ENCODE data around the gene GPRIN1.

DNA sequence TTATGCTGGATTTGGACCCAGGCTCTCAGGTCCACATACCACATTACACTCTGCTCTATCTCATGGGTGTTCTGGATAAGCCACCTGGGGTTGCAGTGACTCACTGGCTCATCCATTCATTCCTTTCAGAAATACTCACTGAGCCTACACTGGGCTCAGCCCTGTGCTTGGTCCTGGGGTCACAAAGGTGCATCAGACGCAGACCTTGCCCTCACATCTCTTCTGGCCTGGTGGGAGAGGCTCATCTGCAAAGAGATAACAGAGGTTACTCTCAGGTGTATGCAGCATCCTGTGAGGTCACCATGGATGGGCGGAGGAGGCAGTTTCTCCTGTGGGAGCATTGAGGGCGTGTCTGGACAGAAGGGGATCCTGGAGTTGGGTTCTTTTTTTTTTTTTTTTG is 48.7 kb downstream of the GPRIN1 start:
- TF ChIP-seq, protein P1, sequence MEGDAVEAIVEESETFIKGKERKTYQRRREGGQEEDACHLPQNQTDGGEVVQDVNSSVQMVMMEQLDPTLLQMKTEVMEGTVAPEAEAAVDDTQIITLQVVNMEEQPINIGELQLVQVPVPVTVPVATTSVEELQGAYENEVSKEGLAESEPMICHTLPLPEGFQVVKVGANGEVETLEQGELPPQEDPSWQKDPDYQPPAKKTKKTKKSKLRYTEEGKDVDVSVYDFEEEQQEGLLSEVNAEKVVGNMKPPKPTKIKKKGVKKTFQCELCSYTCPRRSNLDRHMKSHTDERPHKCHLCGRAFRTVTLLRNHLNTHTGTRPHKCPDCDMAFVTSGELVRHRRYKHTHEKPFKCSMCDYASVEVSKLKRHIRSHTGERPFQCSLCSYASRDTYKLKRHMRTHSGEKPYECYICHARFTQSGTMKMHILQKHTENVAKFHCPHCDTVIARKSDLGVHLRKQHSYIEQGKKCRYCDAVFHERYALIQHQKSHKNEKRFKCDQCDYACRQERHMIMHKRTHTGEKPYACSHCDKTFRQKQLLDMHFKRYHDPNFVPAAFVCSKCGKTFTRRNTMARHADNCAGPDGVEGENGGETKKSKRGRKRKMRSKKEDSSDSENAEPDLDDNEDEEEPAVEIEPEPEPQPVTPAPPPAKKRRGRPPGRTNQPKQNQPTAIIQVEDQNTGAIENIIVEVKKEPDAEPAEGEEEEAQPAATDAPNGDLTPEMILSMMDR (IDR thresholded peaks at IDR 0.05): no peak
- TF ChIP-seq POLR2A (IDR thresholded peaks at IDR 0.05): no peak

Data from right lobe of liver (tissue), 4 donors.